Measurements from ENCODE around the gene ACP6.

ACP6 gene

GRCh38 chr1:147598621-147599361 lies 71.5 kb downstream of the ACP6 start (continued):
- TF ChIP-seq ZNF571 (tag by site-specific recombination; IDR thresholded peaks at IDR 0.05) (no peak), ZNF280D (tag by site-specific recombination; IDR thresholded peaks at IDR 0.05) (no peak), ZBTB20 (tag by site-specific recombination; IDR thresholded peaks at IDR 0.05) (peak; percentile 73; the same call in 1 of the 2 replicates), ZBTB10 (tag by site-specific recombination; IDR thresholded peaks at IDR 0.05) (no peak), ZEB2 (tag by site-specific recombination; IDR thresholded peaks at IDR 0.05) (no peak), ZBTB26 (tag by site-specific recombination; optimal IDR thresholded peaks at IDR 0.05) (no peak), ZNF585B (tag by site-specific recombination; IDR thresholded peaks at IDR 0.05) (no peak), ZBTB8A (tag by site-specific recombination; IDR thresholded peaks at IDR 0.05) (no peak), ZNF2 (tag by site-specific recombination; IDR thresholded peaks at IDR 0.05) (no peak), ZXDB (tag by site-specific recombination; IDR thresholded peaks at IDR 0.05) (no peak), ZNF184 (tag by site-specific recombination; IDR thresholded peaks at IDR 0.05) (no peak), ZNF18 (tag by site-specific recombination; IDR thresholded peaks at IDR 0.05) (no peak), ZNF555 (tag by site-specific recombination; conservative IDR thresholded peaks at IDR 0.05) (no peak), ZSCAN5A (tag by site-specific recombination; IDR thresholded peaks at IDR 0.05) (no peak), ZNF292 (tag by site-specific recombination; IDR thresholded peaks at IDR 0.05; ENCODE audit: borderline replicate concordance, low read depth) (no peak), ZNF366 (tag by site-specific recombination; conservative IDR thresholded peaks at IDR 0.05) (peak; percentile 62), PRDM4 (tag by site-specific recombination; IDR thresholded peaks at IDR 0.05) (no peak), ZNF624 (tag by site-specific recombination; IDR thresholded peaks at IDR 0.05) (no peak), ZIC2 (tag by site-specific recombination; IDR thresholded peaks at IDR 0.05) (peak; percentile 66), KLF16 (tag by site-specific recombination; IDR thresholded peaks at IDR 0.05) (no peak), HOXC10 (CRISPR knock-in tag; IDR thresholded peaks at IDR 0.05) (no peak), HOXA7 (CRISPR knock-in tag; IDR thresholded peaks at IDR 0.05; ENCODE audit: borderline replicate concordance) (no peak), ZNF354C (tag by site-specific recombination; IDR thresholded peaks at IDR 0.05; ENCODE audit: borderline replicate concordance, low read depth) (no peak), ZFP69B (tag by site-specific recombination; IDR thresholded peaks at IDR 0.05) (no peak), FEZF1 (tag by site-specific recombination; IDR thresholded peaks at IDR 0.05) (no peak), ZBTB48 (tag by site-specific recombination; IDR thresholded peaks at IDR 0.05) (no peak), KLF7 (tag by site-specific recombination; IDR thresholded peaks at IDR 0.05; ENCODE audit: borderline replicate concordance) (no peak), ZNF610 (tag by site-specific recombination; IDR thresholded peaks at IDR 0.05; ENCODE audit: borderline replicate concordance) (no peak), ZFP37 (tag by site-specific recombination; IDR thresholded peaks at IDR 0.05) (no peak)

Measured in HEK293 (cell line).